ENCODE data around the gene RHBDF2.

RHBDF2 gene

DNA sequence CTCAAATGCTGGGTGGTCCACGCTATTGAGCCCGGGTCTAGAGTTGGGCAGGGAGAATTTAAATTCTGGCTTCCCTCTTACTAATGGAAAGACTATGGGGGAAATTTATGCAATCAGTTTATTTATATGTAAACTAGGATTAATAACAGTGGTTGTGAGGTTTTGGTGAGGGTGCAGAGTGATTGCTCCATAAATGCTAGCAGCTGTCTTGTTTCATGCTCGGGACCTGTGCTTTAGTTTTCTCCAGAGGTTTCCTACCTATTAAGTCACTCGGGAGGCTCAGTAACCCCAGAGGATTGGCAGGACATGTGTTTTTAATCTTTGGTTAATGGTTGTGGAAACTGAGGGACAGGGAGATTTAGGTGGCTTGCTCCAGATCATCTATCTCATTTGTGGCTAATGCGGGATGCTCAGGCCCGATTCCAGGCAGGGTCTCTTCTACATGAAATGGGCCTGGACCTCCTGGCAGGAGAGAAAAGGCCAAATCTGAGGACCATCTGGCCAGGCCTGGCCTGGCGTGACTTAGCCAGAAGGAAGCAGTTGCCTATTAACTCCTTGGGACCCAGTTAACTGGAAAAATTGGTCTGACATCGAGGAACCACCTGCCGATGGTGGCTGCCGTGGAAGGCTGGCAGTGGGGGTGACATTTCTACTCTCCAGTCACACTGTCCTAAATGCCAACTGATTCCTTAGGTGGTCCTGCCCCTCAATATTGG is 40.7 kb upstream of the RHBDF2 start:
- TF ChIP-seq, protein P1, sequence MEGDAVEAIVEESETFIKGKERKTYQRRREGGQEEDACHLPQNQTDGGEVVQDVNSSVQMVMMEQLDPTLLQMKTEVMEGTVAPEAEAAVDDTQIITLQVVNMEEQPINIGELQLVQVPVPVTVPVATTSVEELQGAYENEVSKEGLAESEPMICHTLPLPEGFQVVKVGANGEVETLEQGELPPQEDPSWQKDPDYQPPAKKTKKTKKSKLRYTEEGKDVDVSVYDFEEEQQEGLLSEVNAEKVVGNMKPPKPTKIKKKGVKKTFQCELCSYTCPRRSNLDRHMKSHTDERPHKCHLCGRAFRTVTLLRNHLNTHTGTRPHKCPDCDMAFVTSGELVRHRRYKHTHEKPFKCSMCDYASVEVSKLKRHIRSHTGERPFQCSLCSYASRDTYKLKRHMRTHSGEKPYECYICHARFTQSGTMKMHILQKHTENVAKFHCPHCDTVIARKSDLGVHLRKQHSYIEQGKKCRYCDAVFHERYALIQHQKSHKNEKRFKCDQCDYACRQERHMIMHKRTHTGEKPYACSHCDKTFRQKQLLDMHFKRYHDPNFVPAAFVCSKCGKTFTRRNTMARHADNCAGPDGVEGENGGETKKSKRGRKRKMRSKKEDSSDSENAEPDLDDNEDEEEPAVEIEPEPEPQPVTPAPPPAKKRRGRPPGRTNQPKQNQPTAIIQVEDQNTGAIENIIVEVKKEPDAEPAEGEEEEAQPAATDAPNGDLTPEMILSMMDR (conservative IDR thresholded peaks at IDR 0.05): no peak
- H3K27ac ChIP-seq: no peak overlapping the region

DNA sequence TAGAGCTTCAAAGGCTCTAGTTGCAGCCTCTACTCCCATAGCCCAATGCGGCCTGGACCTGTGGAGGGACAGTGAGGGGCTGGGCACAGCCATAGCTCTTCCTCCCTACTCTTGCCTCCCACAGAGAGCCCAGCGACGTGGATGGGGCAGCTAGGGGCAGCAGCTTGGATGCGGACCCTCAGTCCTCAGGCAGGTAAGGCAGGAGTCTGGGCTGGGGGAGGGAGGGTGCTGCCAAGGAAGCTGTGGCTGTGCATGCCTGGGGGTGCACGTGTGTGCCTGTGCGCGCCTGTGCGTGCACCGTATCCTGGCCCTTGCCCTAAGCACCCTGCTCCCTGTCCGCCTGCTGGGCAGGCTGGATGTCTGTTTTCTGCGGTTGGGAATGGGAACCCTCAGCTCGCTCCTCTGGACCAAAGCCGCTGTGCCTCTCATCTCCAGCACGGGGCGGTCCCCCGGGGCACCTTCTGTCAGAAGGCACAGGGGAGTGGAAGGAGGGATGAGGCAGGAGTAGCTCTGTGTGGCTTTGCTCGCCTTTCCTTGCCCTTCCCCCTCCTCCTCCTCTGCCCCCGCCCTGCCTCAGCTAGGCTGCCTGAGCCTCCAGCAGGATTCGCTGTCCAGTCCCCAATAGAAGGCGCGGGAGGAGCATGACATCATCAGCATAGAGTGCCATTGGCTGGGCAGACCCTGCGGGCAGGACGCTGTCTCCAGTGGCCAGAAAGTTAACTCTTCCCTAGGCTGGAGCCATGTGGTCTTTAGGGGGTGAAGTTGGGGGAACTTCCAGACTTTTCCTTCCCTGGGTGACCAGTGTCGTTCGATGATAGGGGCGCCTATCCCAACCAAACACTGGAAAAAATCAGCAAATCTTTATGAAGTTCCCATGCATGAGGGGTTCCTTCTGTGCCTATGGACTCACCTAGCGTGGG is 39.4 kb upstream of the RHBDF2 start:
- H3K27ac ChIP-seq: no peak overlapping the region
- TF ChIP-seq, protein P1 (conservative IDR thresholded peaks at IDR 0.05): no peak

DNA sequence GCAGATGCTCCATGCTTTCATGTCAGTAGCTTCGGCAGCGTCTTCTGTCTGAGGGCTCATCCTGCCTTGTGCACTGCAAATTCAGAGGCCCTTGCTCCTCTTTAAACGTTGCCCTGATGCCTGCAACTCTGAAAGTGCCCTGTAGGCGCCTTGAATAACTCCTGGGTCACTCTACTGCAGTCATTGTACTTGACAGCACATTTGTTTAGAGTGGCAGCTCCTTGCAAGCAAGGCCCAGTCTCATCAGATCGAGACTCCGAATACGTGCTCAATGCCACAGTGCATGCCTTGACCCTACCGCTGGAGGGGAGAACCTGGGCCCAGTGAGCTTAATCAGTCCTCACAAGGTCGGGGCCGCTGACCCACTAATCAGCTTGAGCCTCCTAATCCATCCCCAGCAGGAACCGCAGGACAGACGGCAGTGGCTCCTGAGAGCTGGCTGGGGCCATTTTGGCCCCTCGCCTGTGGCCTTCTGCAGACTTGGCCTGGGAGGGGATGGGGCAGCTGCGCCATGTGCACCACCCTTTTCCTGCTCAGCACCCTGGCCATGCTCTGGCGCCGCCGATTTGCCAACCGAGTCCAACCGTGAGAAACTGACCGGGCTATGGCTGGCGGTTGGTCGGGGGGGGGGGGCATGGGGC is 38.5 kb upstream of the RHBDF2 start, which contains the start of gene PRCD:
TSS of gene PRCD (plus strand) at position 414 of the 641 bp plus-strand sequence. CDS start at position 512, 98 bp downstream.
- H3K27ac ChIP-seq: no peak within 1 kb of the TSS
- TF ChIP-seq, protein P1 (conservative IDR thresholded peaks at IDR 0.05): no peak

DNA sequence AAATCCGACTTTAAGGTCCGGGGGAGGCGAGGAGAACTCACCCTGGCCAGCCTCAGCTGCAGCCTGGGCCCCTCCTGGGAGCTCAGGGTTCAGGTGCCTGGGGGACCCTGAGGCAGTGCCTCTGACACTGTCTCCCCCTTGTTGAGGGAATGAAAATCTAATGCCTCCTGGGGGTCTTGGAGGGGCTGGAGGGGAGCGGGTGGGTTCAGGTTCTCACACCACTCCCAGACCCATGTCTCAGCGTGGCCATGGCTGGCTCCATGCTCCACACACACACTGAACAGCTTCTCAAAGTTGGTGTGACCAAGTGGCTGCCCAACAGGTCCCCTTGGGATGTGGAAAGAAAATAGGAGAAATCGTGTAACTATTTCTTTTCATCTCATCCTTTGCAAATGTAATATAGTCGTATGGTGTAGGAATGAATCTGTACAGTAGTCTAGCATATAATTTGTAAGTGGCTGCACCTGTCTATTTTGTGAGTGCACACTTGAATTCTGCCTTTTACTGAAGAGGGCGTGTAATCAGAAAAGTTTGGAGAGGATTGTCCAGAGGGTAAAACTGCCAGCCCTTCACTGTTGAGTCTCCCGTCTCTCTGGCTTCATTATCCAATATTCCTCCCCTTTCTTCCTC is 37.8 kb upstream of the RHBDF2 start:
- TF ChIP-seq, protein P1 (conservative IDR thresholded peaks at IDR 0.05): no peak
- no peak overlapping the region for H3K27ac ChIP-seq

DNA sequence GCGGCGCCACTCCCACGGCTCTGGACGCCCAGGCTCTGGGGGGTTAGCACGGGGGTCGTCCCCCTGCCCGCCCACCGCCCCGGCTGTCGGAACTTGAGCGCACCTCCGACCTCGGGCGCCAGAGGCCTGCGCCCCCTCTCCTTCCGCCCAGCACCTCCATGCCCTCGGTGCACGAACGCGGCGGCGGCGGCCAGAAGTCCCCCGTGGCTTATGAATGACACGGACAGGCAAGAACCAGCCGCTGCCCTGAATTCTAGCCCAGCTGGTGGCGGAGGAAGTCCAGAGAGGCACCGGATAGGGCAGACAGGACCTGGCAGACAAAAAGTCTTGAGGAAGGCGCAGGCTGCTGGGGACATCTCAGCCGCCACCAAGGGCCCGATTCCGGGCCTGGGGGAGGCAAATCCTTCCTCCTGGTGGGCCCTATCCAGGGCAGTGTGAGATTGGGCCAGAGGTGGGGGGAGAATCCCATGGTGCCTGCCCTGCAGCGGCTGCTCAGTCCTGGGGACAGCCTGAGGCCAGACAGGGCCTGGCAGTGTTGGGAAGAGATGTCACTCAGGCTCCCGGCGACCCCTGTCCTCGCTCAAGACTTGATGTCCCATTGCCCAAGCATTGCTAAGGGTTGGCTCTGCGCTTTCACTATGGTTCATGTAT is 37.2 kb upstream of the RHBDF2 start:
- no peak overlapping the region for H3K27ac ChIP-seq
- TF ChIP-seq, protein P1 (conservative IDR thresholded peaks at IDR 0.05): no peak

DNA sequence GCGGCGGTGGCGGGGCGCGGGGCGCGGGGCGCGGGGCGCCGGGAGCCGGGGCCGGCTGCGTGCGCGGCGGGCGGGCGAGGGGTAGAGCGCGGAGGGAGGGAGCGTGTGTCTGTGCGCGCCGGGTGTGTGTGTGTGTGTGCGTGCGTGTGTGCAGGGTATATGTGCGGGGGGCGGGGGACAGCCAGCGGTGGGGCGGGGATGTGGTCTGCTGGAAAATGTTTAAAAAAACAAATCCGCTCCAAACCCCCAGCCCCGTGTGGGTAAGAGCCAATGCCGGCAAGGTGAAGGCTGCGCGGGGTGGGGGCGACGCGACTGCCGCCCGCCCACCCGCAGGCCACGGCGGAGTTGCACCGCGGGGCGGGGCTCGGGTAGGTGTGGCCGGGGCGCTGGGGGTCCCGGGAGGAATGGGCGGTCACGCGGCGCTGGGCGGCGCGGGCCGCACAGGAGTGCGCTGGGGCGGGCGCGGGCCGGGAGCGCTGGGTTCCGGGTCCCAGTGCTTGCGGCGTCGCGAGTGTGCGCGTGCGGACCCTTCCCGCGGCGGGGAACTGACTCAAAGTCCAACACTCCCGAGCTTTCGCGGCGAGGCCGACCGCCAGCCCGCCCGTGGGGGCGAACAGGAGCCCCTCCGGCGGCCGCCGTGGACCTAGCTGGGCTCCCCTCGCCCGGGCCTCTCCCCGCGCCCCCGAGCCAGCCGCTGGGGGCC is 36.5 kb upstream of the RHBDF2 start, which contains the start of gene CYGB:
TSS of gene CYGB (minus strand) at position 132 of the 703 bp plus-strand sequence. CDS start 167 bp downstream, outside the sequence.
- TF ChIP-seq, protein P1 (conservative IDR thresholded peaks at IDR 0.05): no peak
- no peak within 1 kb of the TSS for H3K27ac ChIP-seq
